ENCODE results near the gene QRICH2.

Gene QRICH2

DNA sequence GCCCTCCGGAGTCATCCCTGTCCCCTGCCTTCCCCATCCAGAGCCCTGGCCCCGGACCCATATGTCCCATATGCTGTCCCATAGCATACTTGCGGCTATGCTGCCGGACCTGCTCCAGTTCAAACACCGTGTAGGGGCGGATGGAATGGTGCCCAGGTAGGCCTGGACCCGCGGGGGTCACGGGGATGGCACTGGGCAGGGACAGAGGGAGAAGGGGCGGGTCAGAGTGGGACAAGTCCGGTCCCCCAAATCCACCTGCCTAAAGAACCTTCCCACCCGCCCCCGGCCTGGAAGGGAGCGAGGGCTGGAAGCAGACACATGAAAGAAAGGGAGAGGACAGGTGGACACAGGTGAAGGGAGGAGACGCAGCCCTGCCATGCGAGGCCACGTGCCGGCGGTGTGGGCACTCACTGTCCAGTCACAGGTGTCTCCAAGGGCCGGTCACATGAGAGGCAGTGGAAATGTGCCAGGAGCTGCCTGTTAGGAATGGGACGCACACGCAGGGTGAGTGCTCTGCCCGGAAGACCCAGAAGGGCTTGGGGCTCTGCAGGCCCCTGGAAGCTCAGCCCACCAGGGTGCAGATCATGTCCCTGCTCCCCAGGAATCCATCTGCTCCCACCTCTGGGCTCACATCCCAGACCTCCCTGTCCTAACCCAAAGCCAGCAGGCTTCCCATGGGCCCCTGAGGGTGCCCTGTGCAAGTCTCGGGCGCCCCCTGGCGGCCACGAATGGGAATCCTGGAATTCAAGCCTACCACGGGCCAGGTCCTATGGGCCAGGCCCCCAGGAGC lies 28.9 kb downstream of the QRICH2 start:
- in situ Hi-C loops (cut with MboI; ENCODE audit: low sequenced_read_pairs), result loop anchor here (25.0 kb wide), 2 partner anchors 367 to 517 kb away; partner anchors contain the start of genes GALK1 and MRPL38

GRCh38 chr17:76278268-76278908 lies 29.7 kb downstream of the QRICH2 start:
- in situ Hi-C loops (cut with MboI; ENCODE audit: low sequenced_read_pairs), result loop anchor here (25.0 kb wide), 2 partner anchors 366 to 516 kb away; partner anchors contain the start of genes GALK1 and MRPL38

- in situ Hi-C loops (cut with MboI; ENCODE audit: low sequenced_read_pairs), result loop anchor here (25.0 kb wide), 2 partner anchors 365 to 515 kb away; partner anchors contain the start of genes GALK1 and MRPL38
These were observed 30.5 kb downstream of the QRICH2 start for GRCh38 chr17:76277300-76278267.

GRCh38 chr17:76276461-76277299 lies 31.4 kb downstream of the QRICH2 start:
- in situ Hi-C loops (cut with MboI; ENCODE audit: low sequenced_read_pairs), result loop anchor here (25.0 kb wide), 2 partner anchors 364 to 514 kb away; partner anchors contain the start of genes GALK1 and MRPL38

- in situ Hi-C loops (cut with MboI; ENCODE audit: low sequenced_read_pairs), result loop anchor here (25.0 kb wide), 2 partner anchors 364 to 514 kb away; partner anchors contain the start of genes GALK1 and MRPL38
These were observed 32.0 kb downstream of the QRICH2 start for GRCh38 chr17:76276069-76276431.

- in situ Hi-C loops (cut with MboI; ENCODE audit: low sequenced_read_pairs), result loop anchor here (25.0 kb wide), 2 partner anchors 363 to 513 kb away; partner anchors contain the start of genes GALK1 and MRPL38
These were observed 32.6 kb downstream of the QRICH2 start for GRCh38 chr17:76275382-76276068.

DNA sequence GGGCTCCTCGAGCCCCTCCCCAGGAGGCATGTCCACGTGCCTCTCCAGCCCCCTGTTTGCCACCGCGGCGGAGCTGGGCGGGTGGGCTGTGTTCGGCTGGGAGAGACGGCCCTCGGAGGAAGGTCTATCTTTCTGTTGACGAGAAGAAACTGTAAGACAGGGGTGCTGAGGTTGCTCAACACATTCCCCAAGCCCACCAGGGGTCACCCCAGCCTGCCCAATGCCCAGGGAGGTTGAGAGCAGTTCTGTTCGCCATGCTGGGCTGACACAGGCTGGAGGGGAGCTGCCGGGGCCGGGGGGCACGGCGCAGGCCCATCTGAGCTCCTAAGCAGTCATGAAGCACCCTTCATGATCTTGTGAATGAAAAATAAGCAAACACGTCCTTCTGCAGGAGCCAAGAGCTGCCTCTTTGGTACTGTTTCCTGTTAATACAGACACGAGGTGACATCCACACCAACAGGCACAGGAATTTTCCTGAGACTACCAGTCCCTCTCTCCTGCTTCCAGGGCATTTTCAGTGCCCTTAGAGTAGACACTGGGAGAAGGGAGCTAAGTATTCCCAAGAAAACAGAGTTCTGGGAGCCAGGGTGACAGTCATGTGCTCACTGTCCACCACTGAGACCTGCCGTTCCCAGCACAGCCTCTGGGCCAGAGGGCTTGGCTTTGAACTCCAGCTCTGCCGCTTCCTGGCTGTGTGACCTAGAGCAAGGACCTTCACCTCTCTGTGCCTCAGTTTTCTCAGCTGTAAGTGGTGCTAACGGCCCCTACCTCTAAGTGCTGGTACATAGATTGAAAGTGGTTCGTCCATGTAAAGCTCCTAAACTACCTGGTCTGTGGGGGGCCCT lies 33.7 kb downstream of the QRICH2 start:
- in situ Hi-C loops (cut with MboI; ENCODE audit: low sequenced_read_pairs), result no loop called here

- in situ Hi-C loops (cut with MboI; ENCODE audit: low sequenced_read_pairs), result no loop called here
These were observed 34.5 kb downstream of the QRICH2 start for GRCh38 chr17:76273445-76274111.

DNA sequence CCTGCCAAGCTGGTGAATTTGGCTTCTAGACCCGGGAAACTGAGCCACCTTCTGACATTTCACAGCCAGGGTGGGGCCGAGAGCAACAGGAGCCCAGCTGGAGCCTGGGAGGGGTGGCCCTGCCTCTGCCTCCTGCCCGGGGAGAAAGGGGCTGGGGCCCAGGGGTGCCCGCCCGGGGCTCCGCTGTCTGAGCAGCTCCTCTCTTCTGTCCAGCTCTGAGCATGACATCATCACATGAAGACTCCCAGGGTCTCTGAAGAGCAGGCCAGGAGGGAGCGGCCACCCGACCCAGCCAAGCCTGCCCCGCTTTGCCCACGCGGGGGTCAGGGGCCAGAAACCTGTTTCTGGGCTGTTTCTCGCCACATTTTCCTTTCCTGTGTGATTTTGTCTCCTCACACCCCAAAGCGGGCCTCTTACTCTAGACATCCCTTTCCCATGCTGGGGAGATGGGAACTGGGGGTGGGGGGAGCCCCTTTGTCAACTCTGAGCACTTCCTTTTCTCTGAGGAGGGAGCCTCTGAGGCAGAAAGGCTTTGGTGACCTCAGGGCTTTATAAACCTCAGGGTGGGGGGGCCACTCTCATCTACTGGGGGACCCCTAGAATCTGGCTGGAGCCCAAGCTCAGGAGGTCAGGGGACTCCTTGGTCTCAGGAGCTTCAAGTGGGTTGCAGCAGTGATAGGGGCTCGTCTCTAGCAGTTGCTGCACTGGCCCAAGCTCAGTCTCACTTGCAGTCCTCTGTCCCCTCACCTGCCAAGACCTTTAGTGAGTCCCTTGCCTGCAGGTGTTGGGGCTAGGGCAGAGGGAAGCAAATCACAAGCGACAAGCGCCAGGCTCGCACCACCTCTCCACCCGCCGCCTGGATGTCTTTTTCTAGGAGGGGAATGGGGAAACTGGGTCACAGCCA lies 35.3 kb downstream of the QRICH2 start:
- in situ Hi-C loops (cut with MboI; ENCODE audit: low sequenced_read_pairs), result no loop called here

DNA sequence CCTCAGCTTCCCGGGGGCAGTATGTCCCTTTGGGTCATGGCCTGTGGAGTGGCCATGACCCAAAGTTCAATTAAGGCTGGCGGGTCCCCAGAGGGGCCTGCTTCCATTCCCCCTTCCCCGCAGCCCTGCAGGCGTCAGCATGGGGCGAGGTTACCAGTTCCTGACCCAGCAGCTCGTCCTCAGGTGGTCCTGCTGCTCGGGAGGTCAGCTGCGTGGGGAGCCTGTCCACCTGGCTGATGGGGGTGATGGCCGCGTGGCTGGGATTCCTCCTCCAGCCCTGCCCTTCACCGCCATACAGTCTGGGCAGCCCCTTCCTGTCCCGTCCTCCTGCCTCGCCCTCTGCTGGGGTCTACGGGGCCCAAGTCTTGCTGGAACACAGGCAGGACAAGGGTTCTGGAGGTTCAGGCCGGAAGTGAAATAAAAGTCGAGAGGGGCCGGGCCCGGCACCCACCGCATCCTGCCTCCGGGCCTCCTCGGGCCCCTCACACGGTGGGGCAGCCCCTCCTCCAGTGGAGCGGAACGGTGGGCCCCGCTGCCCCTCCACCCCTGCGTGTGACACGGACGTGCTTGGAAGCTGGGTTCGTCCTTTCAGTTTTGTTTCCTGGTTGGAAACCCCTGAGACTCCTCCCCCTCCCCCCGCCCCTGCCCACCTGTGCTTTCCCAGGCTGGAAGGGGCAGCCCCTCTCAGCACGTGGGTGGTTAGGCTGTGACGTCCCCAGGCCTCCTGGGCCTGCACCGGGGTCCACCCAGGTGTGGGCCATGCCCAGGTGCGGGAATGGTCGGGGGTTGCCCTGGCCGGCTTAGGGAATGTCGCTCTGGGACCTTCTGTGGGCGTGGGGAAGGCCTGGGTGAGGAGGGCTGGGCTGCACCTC lies 36.2 kb downstream of the QRICH2 start:
- in situ Hi-C loops (cut with MboI; ENCODE audit: low sequenced_read_pairs), result no loop called here

DNA sequence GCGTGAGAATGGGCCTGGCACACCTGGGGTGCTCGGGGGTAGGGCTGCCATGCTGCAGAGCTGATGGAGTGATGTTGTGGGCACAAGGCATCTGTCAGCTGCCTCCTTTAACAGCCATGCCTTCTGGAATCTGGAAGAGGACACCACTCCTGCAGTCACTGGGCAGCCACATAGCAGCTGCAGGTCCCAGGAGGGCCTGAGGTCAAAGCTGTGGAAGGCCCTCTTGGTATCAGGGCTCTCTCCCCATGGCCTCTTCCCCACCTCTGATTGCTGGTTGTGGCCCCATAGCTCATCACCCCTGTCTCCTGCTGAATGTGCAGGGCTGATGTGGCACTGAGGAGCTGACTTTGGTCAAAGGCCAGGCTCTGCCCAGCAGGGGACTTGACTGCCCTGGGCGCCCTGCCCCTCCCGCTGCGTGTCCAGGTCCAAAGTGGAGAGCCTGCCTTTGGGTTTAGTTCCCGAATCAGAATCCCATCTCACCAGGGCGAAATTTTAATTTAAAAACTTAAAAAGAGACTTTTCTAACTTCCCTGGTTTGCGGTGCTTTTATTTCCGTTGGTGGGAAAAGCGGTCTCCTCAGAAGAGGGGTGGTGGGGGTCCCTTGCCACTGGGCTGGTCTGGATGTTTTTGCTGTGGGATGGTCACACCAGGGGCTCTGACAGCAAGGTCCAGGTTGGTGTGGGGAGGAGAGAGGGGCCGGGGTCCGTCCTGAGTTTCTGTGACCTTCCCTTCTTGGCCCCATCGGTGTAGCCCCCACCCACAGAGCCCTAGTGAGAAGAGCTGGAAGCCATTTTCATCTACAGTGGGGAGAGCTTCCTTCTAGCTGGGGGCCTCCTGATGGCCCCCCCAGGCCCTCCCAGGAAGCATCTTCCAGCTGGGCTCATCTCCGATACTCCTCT lies 37.1 kb downstream of the QRICH2 start:
- in situ Hi-C loops (cut with MboI; ENCODE audit: low sequenced_read_pairs), result no loop called here

DNA sequence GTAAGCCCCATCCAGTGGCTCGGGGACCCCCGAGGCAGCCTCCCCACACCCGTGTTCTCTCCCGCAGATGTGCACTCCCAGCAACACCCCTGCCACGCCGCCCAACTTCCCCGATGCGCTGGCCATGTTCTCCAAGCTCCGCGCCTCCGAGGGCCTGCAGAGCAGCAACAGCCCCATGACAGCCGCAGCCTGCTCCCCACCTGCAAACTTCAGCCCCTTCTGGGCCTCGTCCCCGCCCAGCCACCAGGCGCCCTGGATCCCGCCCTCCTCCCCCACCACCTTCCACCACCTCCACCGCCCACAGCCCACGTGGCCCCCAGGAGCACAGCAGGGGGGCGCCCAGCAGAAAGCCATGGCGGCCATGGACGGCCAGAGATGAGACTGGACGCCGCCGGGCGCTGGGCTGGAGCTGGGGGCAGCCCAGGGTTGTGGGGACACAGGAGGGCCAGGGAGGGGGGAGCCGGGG lies 37.9 kb downstream of the QRICH2 start:
- in situ Hi-C loops (cut with MboI; ENCODE audit: low sequenced_read_pairs), result no loop called here

DNA sequence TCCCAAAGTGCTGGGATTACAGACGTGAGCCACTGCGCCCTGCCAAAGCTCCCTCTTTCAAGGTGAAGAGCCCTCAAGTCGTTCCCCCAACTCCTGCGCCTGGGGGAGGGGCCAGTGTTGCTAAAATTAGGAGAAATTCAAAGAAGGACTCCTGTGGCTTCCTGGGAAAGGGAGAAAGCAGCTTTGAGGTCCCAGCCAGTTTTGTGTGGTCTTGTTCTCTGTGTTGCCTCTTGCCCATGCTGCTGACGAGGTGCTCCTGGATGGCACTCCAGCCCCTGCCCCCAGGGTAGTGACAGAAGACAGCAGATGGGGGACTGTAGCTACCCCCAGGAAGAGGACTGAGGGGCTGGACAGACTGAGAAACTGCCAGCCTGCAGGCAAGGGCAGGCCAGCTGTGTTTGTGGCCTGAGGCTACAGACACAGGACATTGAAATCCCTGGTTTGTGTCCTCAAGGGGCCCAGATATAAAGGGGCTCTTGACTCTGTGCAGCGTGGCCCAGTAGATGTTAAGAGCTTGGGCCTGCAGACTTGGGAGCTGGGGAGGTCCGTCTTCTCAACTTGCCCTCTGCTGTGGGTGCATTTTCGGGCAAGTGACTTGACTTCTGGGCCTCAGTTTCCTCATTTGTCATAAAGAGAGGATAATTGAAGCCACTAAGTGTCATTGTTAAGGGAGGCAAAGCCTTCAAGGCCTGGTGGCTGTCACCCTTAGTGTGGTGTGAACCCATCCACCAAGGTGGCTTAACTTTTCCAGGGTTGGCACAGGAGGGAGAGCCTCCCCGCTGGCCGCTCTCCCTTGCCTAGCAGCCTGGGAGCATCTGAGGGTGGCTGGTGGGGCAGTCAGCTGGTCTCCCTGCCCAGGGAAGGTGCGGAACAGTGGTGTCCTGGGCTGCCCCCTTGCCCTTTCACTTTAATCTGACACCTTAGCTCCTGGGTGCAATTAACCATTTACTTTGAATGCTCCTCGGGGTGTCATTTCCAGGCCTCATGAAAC lies 38.8 kb downstream of the QRICH2 start:
- in situ Hi-C loops (cut with MboI; ENCODE audit: low sequenced_read_pairs), result loop anchor here (10.0 kb wide), 2 partner anchors 54 to 124 kb away; partner anchors contain the start of gene FOXJ1

All from HL-60/S4 treated with retinoic acid at 250 ng/mL for 4 days and 3 days (cell line).